NCI-H2107 treated with DMSO at 0.1 percent for 48 hours (cell line): ENCODE measurements around the gene CERS3.

Experiments used
- DNase-seq: peaks from one replicate; lab custom pipeline; 2025; ENCODE audit not compliant: unreplicated experiment; lab: John Stamatoyannopoulos, UW

Gene CERS3

GRCh38 chr15:100531204-100531603 is 2.5 kb upstream of the CERS3 start:
- no peak for DNase-seq

GRCh38 chr15:100529556-100529955 is 806 bp upstream of the CERS3 start:
- no peak for DNase-seq

- no peak for DNase-seq
These were observed 2.7 kb downstream of the CERS3 start for GRCh38 chr15:100526027-100526481.

GRCh38 chr15:100525436-100525835 is 3.3 kb downstream of the CERS3 start:
- no peak for DNase-seq

GRCh38 chr15:100524326-100524725 is 4.4 kb downstream of the CERS3 start:
- no peak for DNase-seq

GRCh38 chr15:100521907-100522306 is 6.8 kb downstream of the CERS3 start:
- no peak for DNase-seq

GRCh38 chr15:100520132-100520921 is 8.4 kb downstream of the CERS3 start:
- no peak for DNase-seq

GRCh38 chr15:100517846-100518245 is 10.9 kb downstream of the CERS3 start:
- DNase-seq = no peak

GRCh38 chr15:100516643-100517512 is 11.9 kb downstream of the CERS3 start:
- DNase-seq = peak; percentile 4

GRCh38 chr15:100515758-100516157 is 13.0 kb downstream of the CERS3 start:
- DNase-seq = no peak

GRCh38 chr15:100508641-100509300 is 20.0 kb downstream of the CERS3 start:
- DNase-seq = no peak

GRCh38 chr15:100502651-100503050 is 26.1 kb downstream of the CERS3 start:
- no peak for DNase-seq

GRCh38 chr15:100501117-100501516 is 27.6 kb downstream of the CERS3 start:
- no peak for DNase-seq

- no peak for DNase-seq
These were observed 28.3 kb downstream of the CERS3 start for GRCh38 chr15:100500226-100500990.

- DNase-seq = no peak
These were observed 32.9 kb downstream of the CERS3 start for GRCh38 chr15:100495861-100496260.

GRCh38 chr15:100493213-100493612 is 35.5 kb downstream of the CERS3 start:
- no peak for DNase-seq

GRCh38 chr15:100484443-100484842 is 44.3 kb downstream of the CERS3 start:
- DNase-seq = no peak

- no peak for DNase-seq
These were observed 45.4 kb downstream of the CERS3 start for GRCh38 chr15:100483370-100483769.

GRCh38 chr15:100476805-100477204 is 51.9 kb downstream of the CERS3 start:
- no peak for DNase-seq

- DNase-seq = no peak
These were observed 56.0 kb downstream of the CERS3 start for GRCh38 chr15:100472736-100473135.

GRCh38 chr15:100471933-100472332 is 56.8 kb downstream of the CERS3 start:
- no peak for DNase-seq
